Right atrium auricular region (tissue), 2 donors: ENCODE measurements around the gene CYP27A1. TPM values are rescaled to one million over a fixed set of nuclear protein-coding genes. Genes with fewer than 3 reads are reported as not detected.

ENCODE experiments used
- DNase-seq: peaks from one replicate; pipeline ENCODE4 v3.0.0-alpha.2; 2019; ENCODE audit warnings: low spot score
- H3K27ac ChIP-seq, 2 donors: fragments of 200-600 bp; sonication (generic); 1 replicate in 1 of 2; 2 replicates in 1 of 2; pipeline ENCODE4 v1.5.1; 2016 to 2019
- H3K27me3 ChIP-seq, 2 donors: fragments of 200-600 bp; sonication (generic); one replicate each; pipeline versions ENCODE4 v1.5.1 to v1.6.0; 2017 to 2019
- H3K36me3 ChIP-seq: fragments of 200-600 bp; sonication (generic); one replicate; pipeline ENCODE4 v1.5.1; 2016
- H3K4me1 ChIP-seq, 2 donors: fragments of 200-600 bp; sonication (generic); one replicate each; pipeline versions ENCODE4 v1.5.1 to v1.6.0; 2017 to 2019
- H3K4me3 ChIP-seq, 2 donors: fragments of 200-600 bp; sonication (generic); 1 replicate in 1 of 2; 2 replicates in 1 of 2; pipeline ENCODE4 v1.5.1; 2017 to 2019; ENCODE audit warnings: mild to moderate bottlenecking in 1 of 2, moderate library complexity in 1 of 2
- H3K9me3 ChIP-seq, 2 donors: fragments of 200-600 bp; sonication (generic); one replicate each; pipeline ENCODE4 v1.5.1; 2019
- total RNA-seq, 2 donors: library from RNA; depleted of rRNA; stranded (reverse); fragments of >200 nt; gene quantifications; one replicate each; pipeline ENCODE4 v1.1.0, GENCODE V29; 2016
- TF ChIP-seq, protein P1 (sequence below), 2 donors: fragments of 200-600 bp; sonication (generic); IDR thresholded peaks; one replicate each; pipeline ENCODE4 v1.5.1; 2019; ENCODE audit warnings: antibody characterized with exemption in 2 of 2

The CYP27A1 gene
- total RNA-seq, 2 donors from 2014 or later: 17.2 to 23.4 TPM

DNA sequence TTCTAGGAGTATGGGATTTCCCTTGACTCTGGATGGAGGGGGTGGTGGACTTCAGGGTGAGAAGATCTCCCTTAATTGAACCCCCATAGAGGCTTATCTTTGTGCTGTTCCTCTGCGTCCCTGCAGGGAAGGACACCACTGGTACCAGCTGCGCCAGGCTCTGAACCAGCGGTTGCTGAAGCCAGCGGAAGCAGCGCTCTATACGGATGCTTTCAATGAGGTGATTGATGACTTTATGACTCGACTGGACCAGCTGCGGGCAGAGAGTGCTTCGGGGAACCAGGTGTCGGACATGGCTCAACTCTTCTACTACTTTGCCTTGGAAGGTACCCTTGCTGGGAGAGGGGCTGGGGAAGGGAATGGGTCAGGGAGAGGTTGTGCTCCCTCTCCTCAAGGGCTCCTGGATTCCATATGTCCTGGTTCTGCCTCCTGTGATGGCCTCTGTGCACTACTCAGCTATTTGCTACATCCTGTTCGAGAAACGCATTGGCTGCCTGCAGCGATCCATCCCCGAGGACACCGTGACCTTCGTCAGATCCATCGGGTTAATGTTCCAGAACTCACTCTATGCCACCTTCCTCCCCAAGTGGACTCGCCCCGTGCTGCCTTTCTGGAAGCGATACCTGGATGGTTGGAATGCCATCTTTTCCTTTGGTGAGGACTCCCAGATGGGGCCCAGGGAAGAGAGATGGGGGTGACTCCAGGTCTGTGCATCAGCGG, 30.3 kb downstream of the CYP27A1 start:
- DNase-seq: peak; percentile 43
- Histone ChIP-seq H3K27me3 (no peaks in the 10 kb centered on the region), H3K36me3 (peaks cover 35% of the 10 kb centered on the region), H3K9me3 (no peaks in the 10 kb centered on the region), H3K27ac (no peak overlapping the region), H3K4me1 (no peaks in the 10 kb centered on the region), H3K4me3 (no peak overlapping the region)
- TF ChIP-seq, protein P1, sequence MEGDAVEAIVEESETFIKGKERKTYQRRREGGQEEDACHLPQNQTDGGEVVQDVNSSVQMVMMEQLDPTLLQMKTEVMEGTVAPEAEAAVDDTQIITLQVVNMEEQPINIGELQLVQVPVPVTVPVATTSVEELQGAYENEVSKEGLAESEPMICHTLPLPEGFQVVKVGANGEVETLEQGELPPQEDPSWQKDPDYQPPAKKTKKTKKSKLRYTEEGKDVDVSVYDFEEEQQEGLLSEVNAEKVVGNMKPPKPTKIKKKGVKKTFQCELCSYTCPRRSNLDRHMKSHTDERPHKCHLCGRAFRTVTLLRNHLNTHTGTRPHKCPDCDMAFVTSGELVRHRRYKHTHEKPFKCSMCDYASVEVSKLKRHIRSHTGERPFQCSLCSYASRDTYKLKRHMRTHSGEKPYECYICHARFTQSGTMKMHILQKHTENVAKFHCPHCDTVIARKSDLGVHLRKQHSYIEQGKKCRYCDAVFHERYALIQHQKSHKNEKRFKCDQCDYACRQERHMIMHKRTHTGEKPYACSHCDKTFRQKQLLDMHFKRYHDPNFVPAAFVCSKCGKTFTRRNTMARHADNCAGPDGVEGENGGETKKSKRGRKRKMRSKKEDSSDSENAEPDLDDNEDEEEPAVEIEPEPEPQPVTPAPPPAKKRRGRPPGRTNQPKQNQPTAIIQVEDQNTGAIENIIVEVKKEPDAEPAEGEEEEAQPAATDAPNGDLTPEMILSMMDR (IDR thresholded peaks at IDR 0.05): no peak

DNA sequence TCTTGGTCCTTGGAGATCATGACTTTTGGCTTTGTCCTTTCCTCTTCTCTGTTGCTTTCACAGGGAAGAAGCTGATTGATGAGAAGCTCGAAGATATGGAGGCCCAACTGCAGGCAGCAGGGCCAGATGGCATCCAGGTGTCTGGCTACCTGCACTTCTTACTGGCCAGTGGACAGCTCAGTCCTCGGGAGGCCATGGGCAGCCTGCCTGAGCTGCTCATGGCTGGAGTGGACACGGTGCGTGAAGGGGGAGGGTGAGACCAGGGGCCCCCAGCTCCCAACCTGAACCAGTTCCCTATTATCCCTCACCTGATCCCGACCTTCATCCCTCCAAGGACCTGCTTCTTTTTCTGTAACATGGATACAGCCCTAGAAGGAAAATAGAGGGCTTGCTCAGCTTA, 30.9 kb downstream of the CYP27A1 start:
- Histone ChIP-seq H3K27ac (no peak overlapping the region), H3K27me3 (no peaks in the 10 kb centered on the region), H3K4me1 (no peaks in the 10 kb centered on the region), H3K9me3 (no peaks in the 10 kb centered on the region), H3K4me3 (no peak overlapping the region), H3K36me3 (peaks cover 35% of the 10 kb centered on the region)
- peak; percentile 32 for DNase-seq
- TF ChIP-seq, protein P1 (IDR thresholded peaks at IDR 0.05): no peak

DNA sequence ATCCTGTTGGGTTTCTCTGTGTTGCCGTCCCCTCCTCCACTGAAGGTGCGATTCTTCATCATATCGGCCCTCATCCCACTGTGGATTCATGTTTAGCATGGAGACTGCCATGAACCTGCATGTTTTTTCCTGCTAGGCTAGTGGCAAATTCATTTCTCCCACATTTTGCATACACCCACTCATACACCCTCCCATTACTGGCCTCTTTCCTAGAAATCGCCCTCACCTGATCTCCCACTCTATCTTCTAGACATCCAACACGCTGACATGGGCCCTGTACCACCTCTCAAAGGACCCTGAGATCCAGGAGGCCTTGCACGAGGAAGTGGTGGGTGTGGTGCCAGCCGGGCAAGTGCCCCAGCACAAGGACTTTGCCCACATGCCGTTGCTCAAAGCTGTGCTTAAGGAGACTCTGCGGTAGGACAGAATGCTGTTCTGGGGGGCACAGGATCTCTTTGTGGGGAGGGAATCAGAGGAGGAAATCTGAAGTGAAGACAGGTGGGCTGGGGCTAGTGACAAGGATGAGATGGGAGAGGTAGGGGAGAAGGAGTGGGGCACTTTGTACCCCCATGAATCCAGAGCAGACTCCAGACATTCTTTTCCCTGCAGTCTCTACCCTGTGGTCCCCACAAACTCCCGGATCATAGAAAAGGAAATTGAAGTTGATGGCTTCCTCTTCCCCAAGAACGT, 32.0 kb downstream of the CYP27A1 start:
- H3K27ac ChIP-seq: no peak overlapping the region
- DNase-seq: peak; percentile 38
- no peaks in the 10 kb centered on the region for H3K27me3 ChIP-seq
- H3K36me3 ChIP-seq: peaks cover 35% of the 10 kb centered on the region
- H3K9me3 ChIP-seq: no peaks in the 10 kb centered on the region
- TF ChIP-seq, protein P1 (IDR thresholded peaks at IDR 0.05): no peak
- no peak overlapping the region for H3K4me3 ChIP-seq
- H3K4me1 ChIP-seq: no peaks in the 10 kb centered on the region

DNA sequence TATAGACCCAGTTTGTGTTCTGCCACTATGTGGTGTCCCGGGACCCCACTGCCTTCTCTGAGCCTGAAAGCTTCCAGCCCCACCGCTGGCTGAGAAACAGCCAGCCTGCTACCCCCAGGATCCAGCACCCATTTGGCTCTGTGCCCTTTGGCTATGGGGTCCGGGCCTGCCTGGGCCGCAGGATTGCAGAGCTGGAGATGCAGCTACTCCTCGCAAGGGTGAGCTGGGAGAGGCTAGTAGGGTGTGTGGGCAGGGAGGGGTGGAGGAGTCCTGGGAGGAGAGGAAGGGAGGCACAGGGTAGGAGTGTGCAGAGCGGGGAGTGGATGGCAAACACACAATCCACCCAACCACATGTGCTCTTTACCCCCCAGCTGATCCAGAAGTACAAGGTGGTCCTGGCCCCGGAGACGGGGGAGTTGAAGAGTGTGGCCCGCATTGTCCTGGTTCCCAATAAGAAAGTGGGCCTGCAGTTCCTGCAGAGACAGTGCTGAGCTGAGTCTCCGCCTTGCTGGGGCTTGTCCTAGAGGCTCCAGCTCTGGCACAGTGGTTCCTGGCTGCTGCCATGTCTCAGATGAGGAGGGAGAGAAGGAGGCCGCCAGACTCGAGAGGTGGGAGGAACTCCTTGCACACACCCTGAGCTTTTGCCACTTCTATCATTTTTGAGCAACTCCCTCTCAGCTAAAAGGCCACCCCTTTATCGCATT, 32.7 kb downstream of the CYP27A1 start:
- Histone ChIP-seq H3K27me3 (no peaks in the 10 kb centered on the region), H3K4me3 (no peak overlapping the region), H3K4me1 (no peaks in the 10 kb centered on the region), H3K36me3 (peaks cover 35% of the 10 kb centered on the region), H3K9me3 (no peaks in the 10 kb centered on the region), H3K27ac (no peak overlapping the region)
- peak; percentile 55 for DNase-seq
- TF ChIP-seq, protein P1 (IDR thresholded peaks at IDR 0.05): no peak

DNA sequence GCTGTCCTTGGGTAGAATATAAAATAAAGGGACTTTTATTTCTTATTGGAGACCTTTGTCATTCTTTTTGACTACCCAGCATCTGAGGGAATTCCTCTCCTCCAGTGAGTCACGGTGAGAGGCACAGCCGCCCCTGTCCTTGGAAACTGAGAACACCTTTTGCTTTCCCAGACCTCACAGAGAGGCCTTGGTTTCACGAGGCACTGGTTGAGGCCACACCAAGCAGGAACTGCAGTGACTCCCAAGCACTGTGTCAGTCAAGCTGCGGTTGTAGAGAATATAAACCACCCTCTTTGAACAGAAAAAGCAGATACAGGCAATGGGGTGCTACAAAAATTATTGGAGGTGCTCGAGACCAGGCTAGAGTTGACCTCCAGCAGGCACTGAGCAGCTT, 33.3 kb downstream of the CYP27A1 start:
- no peak overlapping the region for H3K4me3 ChIP-seq
- H3K27ac ChIP-seq: no peak overlapping the region
- TF ChIP-seq, protein P1 (IDR thresholded peaks at IDR 0.05): no peak
- no peaks in the 10 kb centered on the region for H3K9me3 ChIP-seq
- H3K36me3 ChIP-seq: peaks cover 35% of the 10 kb centered on the region
- DNase-seq: peak; percentile 28
- H3K27me3 ChIP-seq: no peaks in the 10 kb centered on the region
- no peaks in the 10 kb centered on the region for H3K4me1 ChIP-seq
